K562 (cell line): ENCODE measurements around the gene OCA2. TPM values are rescaled to one million over a fixed set of nuclear protein-coding genes. Genes with fewer than 3 reads are reported as not detected.

Experiments used
- BHLHE40 ChIP-seq: IDR thresholded peaks from 2 replicates; pipeline ENCODE4 v1.6.1; 2011; ENCODE audit warnings: low read length, improper control_type of control experiment
- BRD9 ChIP-seq: fragments of 450-650 bp; IDR thresholded peaks from 2 replicates; pipeline ENCODE4 v1.6.1; 2018; ENCODE audit warnings: low read depth; ENCODE audit not compliant: partially characterized antibody
- CBFA2T2 ChIP-seq: fragments of 450-650 bp; conservative IDR thresholded peaks from 2 replicates; pipeline ENCODE4 v1.6.1; 2017; ENCODE audit warnings: mild to moderate bottlenecking
- CBFB ChIP-seq: sonication (generic); formaldehyde crosslinking; IDR thresholded peaks from 2 replicates; pipeline ENCODE4 v1.4.0; 2020; ENCODE audit warnings: mild to moderate bottlenecking, missing genetic modification reagents
- CREB1 ChIP-seq, 2 experiments: sonication (generic) in 1 of 2; formaldehyde crosslinking in 1 of 2; IDR thresholded peaks; 2 replicates each; pipeline versions ENCODE4 v1.6.1 to v1.8.0; 2012 to 2022; ENCODE audit warnings: inconsistent platforms in 1 of 2, mild to moderate bottlenecking in 1 of 2, missing genetic modification reagents in 1 of 2, moderate library complexity in 1 of 2
- MAX ChIP-seq: sonication (generic); formaldehyde crosslinking; IDR thresholded peaks from 2 replicates; pipeline ENCODE4 v1.9.0; 2022; ENCODE audit warnings: mild to moderate bottlenecking, missing genetic modification reagents
- MYBL2 ChIP-seq, 2 experiments: fragments of 450-650 bp in 1 of 2; sonication (generic) in 1 of 2; formaldehyde crosslinking in 1 of 2; IDR thresholded peaks; 2 replicates each; pipeline versions ENCODE4 v1.6.1 to v1.8.1; 2017 to 2022; ENCODE audit warnings: borderline replicate concordance in 1 of 2, inconsistent platforms in 1 of 2, low read depth in 1 of 2, mild to moderate bottlenecking in 1 of 2, missing genetic modification reagents in 1 of 2, moderate library complexity in 1 of 2
- MYNN ChIP-seq, 2 experiments: sonication (generic); formaldehyde crosslinking in 1 of 2; IDR thresholded peaks; 2 replicates each; pipeline versions ENCODE4 v1.5.0 to v1.6.1; 2016 to 2020; ENCODE audit warnings: antibody characterized with exemption in 1 of 2, missing genetic modification reagents in 1 of 2
- NRF1 ChIP-seq, 2 experiments: fragments of 450-650 bp; IDR thresholded peaks in 1 of 2; conservative IDR thresholded peaks in 1 of 2; 2 replicates each; pipeline ENCODE4 v1.6.1; 2014; ENCODE audit warnings: mild to moderate bottlenecking in 2 of 2
- PHF8 ChIP-seq: fragments of 200-600 bp; sonication (generic); IDR thresholded peaks from 2 replicates; pipeline ENCODE4 v1.6.1; 2012; ENCODE audit warnings: mixed run types, mild to moderate bottlenecking, inconsistent platforms, low read length, moderate library complexity, borderline replicate concordance
- RB1 ChIP-seq: fragments of 450-650 bp; IDR thresholded peaks from 2 replicates; pipeline ENCODE4 v1.6.1; 2017; ENCODE audit warnings: low read depth, mild to moderate bottlenecking
- SIRT6 ChIP-seq: IDR thresholded peaks from one replicate; pipeline ENCODE4 v1.6.1; 2012; ENCODE audit warnings: low read depth, mild to moderate bottlenecking, control low read depth, inconsistent platforms, low read length, moderate library complexity
- SLC30A9 ChIP-seq: fragments of 250-450 bp; sonication (Bioruptor Pico); IDR thresholded peaks from 2 replicates; pipeline ENCODE4 v1.8.0; 2022; ENCODE audit warnings: mild to moderate bottlenecking, moderate library complexity
- SMAD3 ChIP-seq: fragments of 450-650 bp; formaldehyde crosslinking; conservative IDR thresholded peaks from 2 replicates; pipeline ENCODE4 v1.4.0; 2020; ENCODE audit warnings: mild to moderate bottlenecking
- SMARCA4 ChIP-seq: fragments of 450-650 bp; IDR thresholded peaks from 2 replicates; pipeline ENCODE4 v1.6.1; 2016
- SNAPC5 ChIP-seq: fragments of 250-450 bp; sonication (Bioruptor Pico); IDR thresholded peaks from 2 replicates; pipeline ENCODE4 v1.8.0; 2021; ENCODE audit warnings: moderate library complexity, mild to moderate bottlenecking, inconsistent platforms
- ZBTB2 ChIP-seq: fragments of 450-650 bp; IDR thresholded peaks from 2 replicates; pipeline ENCODE4 v1.6.1; 2016; ENCODE audit warnings: antibody characterized with exemption
- ZBTB26 ChIP-seq: fragments of 450-650 bp; formaldehyde crosslinking; IDR thresholded peaks from 2 replicates; pipeline ENCODE4 v1.4.0; 2022; ENCODE audit warnings: missing genetic modification characterization
- ZC3H11A ChIP-seq: IDR thresholded peaks from 2 replicates; pipeline ENCODE4 v1.6.1; 2012; ENCODE audit warnings: low read depth, low read length, improper control_type of control experiment
- ZSCAN29 ChIP-seq: fragments of 450-650 bp; IDR thresholded peaks from 2 replicates; pipeline ENCODE4 v1.6.1; 2017
- polyA plus RNA-seq, 8 experiments: library from polyadenylated mRNA; depleted of rRNA in 4 of 8; stranded (reverse) in 5 of 8; unstranded in 3 of 8; fragments of >200 nt; fragmentation: Nextera tagmentation in 2 of 8; fragmentation: Illumina TruSeq in 1 of 8; extraction: Ambion mirVana in 2 of 8; extraction: Trizol in 1 of 8; gene quantifications; 2 replicates each; pipeline versions ENCODE4 v1.2.1 to v1.2.3, GENCODE V29; 2011 to 2014; ENCODE audit warnings: inconsistent platforms in 1 of 8, missing spikeins in 1 of 8
- total RNA-seq, 7 experiments: library from RNA; depleted of rRNA in 6 of 7; stranded (reverse); fragments of >200 nt in 6 of 7; fragmentation: Illumina TruSeq in 2 of 7; extraction: Trizol in 2 of 7; gene quantifications; 2 replicates each; pipeline versions ENCODE4 v1.2.1 to v1.2.3, GENCODE V29; 2011 to 2021; ENCODE audit warnings: low replicate concordance in 1 of 7
- TF ChIP-seq, protein P1 (sequence below): sonication (generic); formaldehyde crosslinking; IDR thresholded peaks from 2 replicates; pipeline ENCODE4 v1.8.1; 2022; ENCODE audit warnings: missing genetic modification reagents

Gene OCA2
- total and polyA plus RNA-seq, 9 of the 15 experiments (the other 6 are each of a cell fraction or from before 2014, with no cell fraction given) = 0.07 to 0.59 (median 0.17) TPM; not detected in 1

DNA sequence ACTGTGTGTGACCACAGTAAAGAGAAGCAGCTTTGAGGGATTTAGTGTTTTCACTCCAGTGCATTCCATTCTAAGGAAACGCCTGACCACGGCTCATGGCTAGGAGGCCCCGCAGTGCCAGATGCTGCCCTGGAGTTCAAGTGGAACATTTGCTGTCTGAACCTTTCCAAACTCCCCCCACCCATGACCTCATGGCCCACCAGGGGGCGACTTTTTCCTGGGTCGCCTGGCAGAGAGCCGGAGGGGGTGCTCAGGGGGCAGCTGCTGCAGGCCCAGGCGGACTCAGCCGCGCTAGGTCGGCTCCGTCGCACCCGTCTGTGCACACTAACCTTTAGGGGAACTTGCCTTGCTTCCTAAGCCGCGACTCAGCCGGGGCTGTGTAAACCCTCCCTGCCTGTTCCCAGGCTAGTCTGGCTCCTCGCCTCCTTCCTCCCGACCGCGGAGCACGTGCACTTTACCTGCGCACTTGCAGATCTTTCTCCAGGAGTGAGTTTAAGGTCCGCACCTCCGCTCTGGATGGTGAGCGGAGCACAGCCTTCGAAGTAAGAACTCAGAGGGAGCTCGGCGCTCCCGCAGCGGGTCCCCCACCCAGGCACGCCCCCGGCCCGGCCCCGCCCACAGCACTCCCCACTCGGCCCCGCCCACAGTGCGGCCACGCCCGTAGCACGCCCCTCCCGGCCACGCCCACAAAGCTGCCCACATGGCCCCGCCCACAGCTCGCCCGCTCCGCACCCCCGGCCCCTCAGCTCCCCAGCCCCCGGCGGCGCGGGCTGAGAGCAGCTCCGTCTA is at the start of gene OCA2 (continued):
- TF ChIP-seq CREB1 (IDR thresholded peaks at IDR 0.05) = no peak
- TF ChIP-seq CREB1 (CRISPR knock-in tag; IDR thresholded peaks at IDR 0.05) = peak; percentile 43; the same call in 1 of the 2 replicates
- 0 out of 2 replicates have a peak, but pooled peaks have one; percentile 34 for TF ChIP-seq CBFB
- no peak for TF ChIP-seq SMAD3
- TF ChIP-seq RB1 = peak; percentile 45; the same call in 1 of the 2 replicates
- peak; percentile 50; the same call in 1 of the 2 replicates for TF ChIP-seq PHF8
- TF ChIP-seq SMARCA4 = no peak
- peak; percentile 93 for TF ChIP-seq MAX (CRISPR knock-in tag)
- TF ChIP-seq ZBTB26 = no peak
- TF ChIP-seq SNAPC5 (CRISPR knock-in tag) = no peak
- peak; percentile 27 to 36; a peak in 2 of 4 replicates for TF ChIP-seq NRF1 (conservative IDR thresholded peaks at IDR 0.05 in 1 of 2, IDR thresholded peaks at IDR 0.05 in 1 of 2)
- no peak for TF ChIP-seq SIRT6
- TF ChIP-seq, protein P1, sequence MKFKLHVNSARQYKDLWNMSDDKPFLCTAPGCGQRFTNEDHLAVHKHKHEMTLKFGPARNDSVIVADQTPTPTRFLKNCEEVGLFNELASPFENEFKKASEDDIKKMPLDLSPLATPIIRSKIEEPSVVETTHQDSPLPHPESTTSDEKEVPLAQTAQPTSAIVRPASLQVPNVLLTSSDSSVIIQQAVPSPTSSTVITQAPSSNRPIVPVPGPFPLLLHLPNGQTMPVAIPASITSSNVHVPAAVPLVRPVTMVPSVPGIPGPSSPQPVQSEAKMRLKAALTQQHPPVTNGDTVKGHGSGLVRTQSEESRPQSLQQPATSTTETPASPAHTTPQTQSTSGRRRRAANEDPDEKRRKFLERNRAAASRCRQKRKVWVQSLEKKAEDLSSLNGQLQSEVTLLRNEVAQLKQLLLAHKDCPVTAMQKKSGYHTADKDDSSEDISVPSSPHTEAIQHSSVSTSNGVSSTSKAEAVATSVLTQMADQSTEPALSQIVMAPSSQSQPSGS (CRISPR knock-in tag) = no peak
- peak; percentile 90 for TF ChIP-seq BHLHE40
- TF ChIP-seq SLC30A9 (CRISPR knock-in tag) = no peak
- TF ChIP-seq ZSCAN29 = no peak
- TF ChIP-seq BRD9 = no peak
- no peak for TF ChIP-seq MYBL2 (IDR thresholded peaks at IDR 0.05; ENCODE audit: low read depth)
- no peak for TF ChIP-seq MYBL2 (CRISPR knock-in tag; IDR thresholded peaks at IDR 0.05; ENCODE audit: borderline replicate concordance)
- no peak for TF ChIP-seq ZC3H11A
- TF ChIP-seq MYNN (IDR thresholded peaks at IDR 0.05) = no peak
- no peak for TF ChIP-seq MYNN (CRISPR knock-in tag; IDR thresholded peaks at IDR 0.05)
- TF ChIP-seq CBFA2T2 = no peak
- TF ChIP-seq ZBTB2 = no peak
